K562 (cell line): Measurements from ENCODE around the gene WNT11. TPM values are rescaled to one million over a fixed set of nuclear protein-coding genes. Genes with fewer than 3 reads are reported as not detected.

Experiments used
- ATAC-seq: fragments of 200-7000 bp; cut with Tn5 transposase; 3 replicates; pipeline ENCODE4 v1.9.1; 2020; ENCODE audit warnings: moderate library complexity
- BruUV-seq: library from RNA; stranded (reverse); fragments of 400-500 nt; replicated peaks from 2 replicates; lab custom pipeline; 2021; lab: Mats Ljungman, UMichigan
- CTCF ChIA-PET: fragments of 300-600 bp; formaldehyde crosslinking; extraction: SDS; loops from one replicate; lab custom pipeline; 2021; ENCODE audit warnings: low intra/inter-chr PET ratio; lab: Yijun Ruan, JAX
- POLR2A ChIA-PET: fragments of 300-600, 350-650 bp; sonication (Branson Sonifier 250); formaldehyde crosslinking; extraction: SDS; loops from one replicate; lab custom pipeline; 2021; ENCODE audit warnings: antibody characterized with exemption, inconsistent platforms; lab: Yijun Ruan, JAX
- DNase-seq, 4 experiments: peaks; one replicate each; pipeline versions ENCODE4 v3.0.0 to v3.0.0-alpha.2; 2011 to 2018; ENCODE audit warnings: low spot score in 3 of 4, mixed read lengths in 3 of 4; ENCODE audit errors: extremely low read depth in 1 of 4
- FAIRE-seq: peaks from 2 replicates; lab custom pipeline; 2011; peaks lifted over from hg19 to GRCh38; lab: Jason Lieb, UNC
- H2AFZ ChIP-seq: 2 replicates; pipeline ENCODE4 v1.6.0; 2011; ENCODE audit warnings: low read depth, low read length, control low read depth, inconsistent platforms
- H3K27ac ChIP-seq: fragments of 200-600 bp; 3 replicates; pipeline ENCODE4 v1.8.0; 2011; ENCODE audit warnings: low read depth, mild to moderate bottlenecking, control low read depth, inconsistent platforms, low read length, moderate library complexity, mixed read lengths; ENCODE audit errors: extremely low read depth
- H3K27me3 ChIP-seq, 2 experiments: fragments of 300-600 bp in 1 of 2; 2 replicates in 1 of 2; 3 replicates in 1 of 2; pipeline versions ENCODE4 v1.6.0 to v1.8.0; 2011; ENCODE audit warnings: inconsistent platforms in 2 of 2, low read length in 2 of 2, mild to moderate bottlenecking in 1 of 2, mixed read lengths in 1 of 2, moderate library complexity in 1 of 2; ENCODE audit not compliant: control insufficient read depth in 2 of 2, insufficient read depth in 2 of 2
- H3K36me3 ChIP-seq: fragments of 300-600 bp; 3 replicates; pipeline ENCODE4 v1.8.0; 2011; ENCODE audit warnings: mild to moderate bottlenecking, low read length, inconsistent platforms; ENCODE audit not compliant: control insufficient read depth, insufficient read depth
- H3K4me1 ChIP-seq, 2 experiments: fragments of 200-600 bp in 1 of 2; replicated peaks in 1 of 2; 2 replicates in 1 of 2; 3 replicates in 1 of 2; pipeline versions ENCODE4 v1.5.1 to v1.8.0; 2011; ENCODE audit warnings: inconsistent platforms in 2 of 2, low read length in 2 of 2, mild to moderate bottlenecking in 1 of 2, mixed read lengths in 1 of 2, moderate library complexity in 1 of 2; ENCODE audit not compliant: control insufficient read depth in 2 of 2, insufficient read depth in 2 of 2
- H3K4me2 ChIP-seq: 2 replicates; pipeline ENCODE4 v1.6.1; 2011; ENCODE audit warnings: low read length, control low read depth, inconsistent platforms, mixed read lengths; ENCODE audit not compliant: insufficient read depth
- H3K4me3 ChIP-seq: fragments of 200-600 bp; sonication (generic), shearing (Covaris generic); 2 replicates; pipeline ENCODE4 v1.5.1; 2016; ENCODE audit warnings: control low read depth, inconsistent platforms
- H3K79me2 ChIP-seq: fragments of 200-600 bp; 3 replicates; pipeline ENCODE4 v1.8.0; 2011; ENCODE audit warnings: low read length, inconsistent platforms; ENCODE audit not compliant: control insufficient read depth, insufficient read depth
- H3K9ac ChIP-seq, 2 experiments: 2 replicates each; pipeline versions ENCODE4 v1.6.0 to v1.6.1; 2011; ENCODE audit warnings: low read depth in 2 of 2, low read length in 2 of 2, control low read depth in 1 of 2, inconsistent platforms in 1 of 2, mild to moderate bottlenecking in 1 of 2, mixed read lengths in 1 of 2; ENCODE audit not compliant: insufficient read depth in 1 of 2
- H3K9me1 ChIP-seq: one replicate; pipeline ENCODE4 v1.6.0; 2011; ENCODE audit warnings: inconsistent platforms, mild to moderate bottlenecking, low read length, moderate library complexity; ENCODE audit not compliant: control insufficient read depth, insufficient read depth
- H3K9me3 ChIP-seq: replicated peaks from 2 replicates; pipeline ENCODE4 v1.5.1; 2011; ENCODE audit warnings: low read depth, low read length, inconsistent platforms; ENCODE audit not compliant: control insufficient read depth, insufficient read depth
- H4K20me1 ChIP-seq: replicated peaks from 2 replicates; pipeline ENCODE4 v1.6.1; 2011; ENCODE audit warnings: low read length, inconsistent platforms, mixed read lengths; ENCODE audit not compliant: control insufficient read depth, insufficient read depth
- EZH2 ChIP-seq: IDR thresholded peaks from 2 replicates; pipeline ENCODE4 v1.6.1; 2012; ENCODE audit warnings: low read depth, mild to moderate bottlenecking, inconsistent platforms, low read length, borderline replicate concordance
- RBFOX2 ChIP-seq: fragments of 200-400 bp; formaldehyde crosslinking; IDR thresholded peaks from 2 replicates; pipeline ENCODE4 v1.6.1; 2017; ENCODE audit warnings: low read depth, mild to moderate bottlenecking, low read length, moderate library complexity
- ZNF551 ChIP-seq: fragments of 250-450 bp; sonication (Bioruptor Pico); IDR thresholded peaks from 2 replicates; pipeline ENCODE4 v1.5.0; 2021; ENCODE audit warnings: mild to moderate bottlenecking, moderate library complexity
- WGBS: fragments of 100-300 bp; shearing (Covaris generic); methylation state at CpG from one replicate; pipeline ENCODE4 v1.1.6; 2016; ENCODE audit warnings: low coverage, mixed read lengths; ENCODE audit not compliant: insufficient coverage; ENCODE audit errors: missing lambda C conversion rate; 5-methylcytosine and 5-hydroxymethylcytosine counted together
- in situ Hi-C: fragments of 300-500 bp; cut with MboI; formaldehyde crosslinking; loops from 4 replicates; pipeline ENCODE4 v1.15.0; 2018; ENCODE audit warnings: inconsistent platforms, mixed read lengths
- intact Hi-C: fragments of 100-400 bp; cut with micrococcal nuclease; formaldehyde crosslinking; loops from 2 replicates; pipeline ENCODE4 v1.14.2; 2022
- polyA plus RNA-seq, 8 experiments: library from polyadenylated mRNA; depleted of rRNA in 4 of 8; stranded (reverse) in 5 of 8; unstranded in 3 of 8; fragments of >200 nt; fragmentation: Nextera tagmentation in 2 of 8; fragmentation: Illumina TruSeq in 1 of 8; extraction: Ambion mirVana in 2 of 8; extraction: Trizol in 1 of 8; gene quantifications; 2 replicates each; pipeline versions ENCODE4 v1.2.1 to v1.2.3, GENCODE V29; 2011 to 2014; ENCODE audit warnings: inconsistent platforms in 1 of 8, missing spikeins in 1 of 8
- total RNA-seq, 7 experiments: library from RNA; depleted of rRNA in 6 of 7; stranded (reverse); fragments of >200 nt in 6 of 7; fragmentation: Illumina TruSeq in 2 of 7; extraction: Trizol in 2 of 7; gene quantifications; 2 replicates each; pipeline versions ENCODE4 v1.2.1 to v1.2.3, GENCODE V29; 2011 to 2021; ENCODE audit warnings: low replicate concordance in 1 of 7
- TF ChIP-seq, protein P1 (sequence below): fragments of 450-650 bp; IDR thresholded peaks from 2 replicates; pipeline ENCODE4 v1.6.1; 2018; ENCODE audit not compliant: partially characterized antibody

The WNT11 gene
- total and polyA plus RNA-seq, 9 of the 15 experiments (the other 6 are each of a cell fraction or from before 2014, with no cell fraction given): 0.03 to 0.20 (median 0.09) TPM; not detected in 4

DNA sequence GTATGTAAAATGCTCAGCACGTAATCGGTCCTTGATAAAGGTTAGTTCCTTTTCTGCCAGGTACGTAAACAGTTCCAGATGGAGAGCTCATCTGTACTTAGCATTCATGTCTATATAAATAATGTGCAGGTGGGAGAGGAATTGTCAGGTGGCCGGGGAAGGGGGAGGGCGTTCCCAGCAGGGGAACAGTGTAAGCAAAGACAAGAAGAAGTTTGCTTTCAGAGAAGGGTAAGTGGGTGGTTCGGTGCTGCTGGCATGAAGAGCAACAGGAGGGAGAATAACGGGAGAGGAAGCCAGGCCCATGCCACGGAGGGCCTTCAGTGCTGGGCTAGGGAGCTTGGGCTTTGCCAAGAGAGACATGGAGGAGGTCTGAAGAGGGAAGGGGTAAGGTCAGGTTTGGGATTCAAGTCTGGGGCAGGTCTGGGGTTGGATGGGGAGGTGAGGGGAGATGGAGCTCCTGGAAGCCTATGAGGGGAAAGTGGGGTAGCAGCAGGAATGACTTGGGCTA lies 11.4 kb upstream of the WNT11 start (continued):
- TF ChIP-seq, protein P1, sequence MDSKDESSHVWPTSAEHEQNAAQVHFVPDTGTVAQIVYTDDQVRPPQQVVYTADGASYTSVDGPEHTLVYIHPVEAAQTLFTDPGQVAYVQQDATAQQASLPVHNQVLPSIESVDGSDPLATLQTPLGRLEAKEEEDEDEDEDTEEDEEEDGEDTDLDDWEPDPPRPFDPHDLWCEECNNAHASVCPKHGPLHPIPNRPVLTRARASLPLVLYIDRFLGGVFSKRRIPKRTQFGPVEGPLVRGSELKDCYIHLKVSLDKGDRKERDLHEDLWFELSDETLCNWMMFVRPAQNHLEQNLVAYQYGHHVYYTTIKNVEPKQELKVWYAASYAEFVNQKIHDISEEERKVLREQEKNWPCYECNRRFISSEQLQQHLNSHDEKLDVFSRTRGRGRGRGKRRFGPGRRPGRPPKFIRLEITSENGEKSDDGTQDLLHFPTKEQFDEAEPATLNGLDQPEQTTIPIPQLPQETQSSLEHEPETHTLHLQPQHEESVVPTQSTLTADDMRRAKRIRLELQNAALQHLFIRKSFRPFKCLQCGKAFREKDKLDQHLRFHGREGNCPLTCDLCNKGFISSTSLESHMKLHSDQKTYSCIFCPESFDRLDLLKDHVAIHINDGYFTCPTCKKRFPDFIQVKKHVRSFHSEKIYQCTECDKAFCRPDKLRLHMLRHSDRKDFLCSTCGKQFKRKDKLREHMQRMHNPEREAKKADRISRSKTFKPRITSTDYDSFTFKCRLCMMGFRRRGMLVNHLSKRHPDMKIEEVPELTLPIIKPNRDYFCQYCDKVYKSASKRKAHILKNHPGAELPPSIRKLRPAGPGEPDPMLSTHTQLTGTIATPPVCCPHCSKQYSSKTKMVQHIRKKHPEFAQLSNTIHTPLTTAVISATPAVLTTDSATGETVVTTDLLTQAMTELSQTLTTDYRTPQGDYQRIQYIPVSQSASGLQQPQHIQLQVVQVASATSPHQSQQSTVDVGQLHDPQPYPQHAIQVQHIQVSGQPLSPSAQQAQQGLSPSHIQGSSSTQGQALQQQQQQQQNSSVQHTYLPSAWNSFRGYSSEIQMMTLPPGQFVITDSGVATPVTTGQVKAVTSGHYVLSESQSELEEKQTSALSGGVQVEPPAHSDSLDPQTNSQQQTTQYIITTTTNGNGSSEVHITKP: no peak
- no peak for TF ChIP-seq ZNF551
- TF ChIP-seq EZH2: no peak
- no peak for TF ChIP-seq RBFOX2
- TF ChIP-seq, all 486 proteins: peak for 0

GRCh38 chr11:76216536-76217325 lies 10.4 kb upstream of the WNT11 start:
- WGBS: 35% methylated on average over 9 of the region's 9 CpGs
- peaks cover 0 to 7% of the 10 kb centered on the region in 2 experiments; a peak in 1 of 5 replicates for H3K4me1 ChIP-seq
- intact Hi-C loops (no loop called here), in situ Hi-C loops (no loop called here)
- no peak overlapping the region for H3K9ac ChIP-seq
- ATAC-seq (peak; percentile 51), FAIRE-seq (peak; percentile 32), DNase-seq (no peak)
- POLR2A ChIA-PET: interaction anchor here (0.8 to 1.0 kb wide), 2 partner anchors 17 to 18 kb away, joined by 3 read pairs; no protein-coding TSS in a partner anchor
- H2AFZ ChIP-seq: peak overlapping the region; percentile 23; the same call in 1 of the 2 replicates
- no peak overlapping the region for H3K27ac ChIP-seq
- no peaks in the 10 kb centered on the region for H3K36me3 ChIP-seq
- BruUV-seq: no TSS peak
- no peaks in the 10 kb centered on the region for H4K20me1 ChIP-seq
- no peaks in the 10 kb centered on the region for H3K9me1 ChIP-seq
- H3K9me3 ChIP-seq: no peaks in the 10 kb centered on the region
- H3K4me3 ChIP-seq: no peak overlapping the region
- peaks cover 0 to 2% of the 10 kb centered on the region in 2 experiments; a peak in 1 of 5 replicates for H3K27me3 ChIP-seq
- CTCF ChIA-PET: no interaction called here
- H3K4me2 ChIP-seq: no peak overlapping the region
- no peaks in the 10 kb centered on the region for H3K79me2 ChIP-seq
